GM12801 (cell line): ENCODE results near the gene RPH3AL.

Experiments used
- CTCF ChIP-seq: IDR thresholded peaks from one replicate; pipeline ENCODE4 v1.5.1; 2011; ENCODE audit warnings: control low read depth; ENCODE audit not compliant: insufficient read length; ENCODE audit errors: extremely low read depth

Gene RPH3AL

DNA sequence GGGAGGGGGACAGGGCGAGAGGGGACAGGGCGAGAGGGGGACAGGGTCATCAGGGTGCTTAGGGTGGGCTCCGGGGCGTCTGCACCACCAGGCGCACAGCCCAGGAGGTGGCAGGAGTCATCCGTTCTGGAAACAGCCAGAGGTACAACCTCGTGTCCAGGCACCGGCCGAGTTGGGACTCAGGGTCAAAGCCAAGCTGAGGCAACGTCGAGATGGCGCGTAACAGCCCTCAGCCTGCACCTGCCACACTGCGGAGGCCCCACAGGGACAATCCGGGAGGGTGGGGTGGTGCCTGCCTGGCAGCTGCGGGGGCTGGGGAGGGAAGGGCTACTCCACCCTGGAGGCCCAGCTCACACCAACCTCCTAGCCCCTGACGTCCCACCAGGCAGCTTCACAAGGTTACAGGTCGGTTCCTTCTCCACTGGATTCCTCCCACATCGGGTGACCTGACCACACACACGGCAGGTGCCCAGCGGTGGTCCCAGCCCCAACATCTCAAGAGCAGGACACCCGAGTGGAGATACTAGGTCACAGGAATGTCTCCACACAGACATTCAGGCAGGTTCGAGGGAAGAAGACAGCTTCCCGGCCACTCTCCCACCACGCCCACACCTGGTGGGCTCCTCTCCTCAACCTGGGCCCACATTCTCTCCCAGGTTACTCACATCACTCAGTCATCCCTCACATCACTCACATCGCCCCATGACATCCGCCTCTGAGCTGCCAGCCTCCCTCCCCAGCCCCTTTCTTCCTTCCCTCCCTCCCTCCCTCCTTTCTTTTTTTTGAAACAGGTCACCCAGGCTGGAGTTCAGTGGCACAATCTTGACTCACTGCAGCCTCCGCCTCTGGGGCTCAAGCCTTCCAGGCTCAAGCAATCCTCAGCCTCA, 47.3 kb downstream of the RPH3AL start:
- no peak for TF ChIP-seq CTCF

DNA sequence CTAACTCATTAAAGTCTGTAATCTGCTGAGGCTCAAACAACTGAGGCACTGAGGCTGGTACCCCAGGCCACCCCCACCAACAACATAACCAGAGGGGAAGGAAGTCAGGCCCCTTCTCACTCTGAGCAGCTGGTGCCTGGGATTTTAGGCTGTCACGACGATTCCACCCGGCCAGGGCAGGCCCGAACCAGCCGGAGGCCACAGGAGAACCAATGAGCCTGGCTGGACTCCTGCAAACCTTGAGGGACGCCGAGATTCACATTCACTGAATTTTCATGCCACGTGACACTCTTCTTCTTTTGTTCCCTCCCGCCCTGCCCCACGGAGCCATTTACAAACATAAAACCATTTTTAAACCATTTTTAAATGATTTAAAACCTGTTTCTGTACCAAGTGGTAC, 48.1 kb downstream of the RPH3AL start:
- no peak for TF ChIP-seq CTCF

- TF ChIP-seq CTCF = no peak
These were observed 49.4 kb downstream of the RPH3AL start for GRCh38 chr17:303168-303567.

DNA sequence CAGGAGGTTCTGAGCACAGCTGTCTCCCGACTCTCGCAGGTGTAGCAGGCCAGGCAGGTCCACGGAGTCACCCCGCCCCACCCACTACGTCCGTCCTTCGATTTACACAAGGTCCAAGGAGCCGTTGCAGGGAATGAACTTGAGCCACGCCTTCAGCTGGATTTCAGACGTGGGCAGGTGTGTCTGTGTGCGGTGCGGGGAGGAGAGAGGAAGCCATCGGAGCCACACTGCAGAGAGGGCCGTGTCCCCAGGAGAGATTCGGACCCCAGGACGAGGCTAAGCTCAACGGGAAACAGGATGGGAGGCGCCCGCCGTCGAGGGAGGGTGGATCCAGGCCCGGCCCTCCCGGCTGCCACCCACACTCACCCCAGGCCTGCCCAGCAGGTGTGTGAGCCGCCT, 50.3 kb downstream of the RPH3AL start:
- no peak for TF ChIP-seq CTCF

DNA sequence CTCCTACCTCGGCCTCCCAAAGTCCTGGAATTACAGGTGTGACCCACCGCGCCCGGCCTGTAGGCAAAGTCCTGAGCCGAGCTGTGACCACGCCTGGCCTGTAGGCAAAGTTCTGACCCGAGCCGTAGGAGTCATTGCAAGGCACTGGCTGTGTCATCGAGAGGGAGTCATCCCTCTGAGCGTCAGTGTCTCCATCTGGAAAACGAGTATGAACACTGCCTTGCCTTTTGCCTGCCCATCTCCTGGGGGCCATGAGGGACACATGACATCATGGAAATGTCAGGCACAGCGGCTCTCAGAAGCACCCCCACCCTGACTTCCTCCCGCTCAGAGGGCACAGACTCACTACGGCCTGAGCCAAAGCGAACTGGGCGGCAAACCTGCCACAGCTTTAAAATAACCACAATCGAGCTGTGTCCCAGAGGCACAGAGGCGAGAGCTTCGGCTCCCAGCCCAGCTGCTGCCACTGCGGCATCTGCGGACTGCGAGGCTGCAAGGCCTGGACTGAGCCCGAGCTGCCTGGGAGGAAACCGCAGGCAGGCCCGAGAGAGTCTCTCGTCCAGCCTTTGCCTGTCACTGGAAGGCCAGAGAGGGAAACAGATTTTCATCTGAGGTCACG, 50.8 kb downstream of the RPH3AL start:
- no peak for TF ChIP-seq CTCF

- no peak for TF ChIP-seq CTCF
These were observed 51.7 kb downstream of the RPH3AL start for GRCh38 chr17:300881-301280.

- no peak for TF ChIP-seq CTCF
These were observed 53.1 kb downstream of the RPH3AL start for GRCh38 chr17:299546-299945.
